Right lobe of liver (tissue), 4 donors: Measurements from ENCODE around the gene HBS1L.

ENCODE experiments used
- CTCF ChIP-seq, 4 donors: fragments of 200-600 bp in 3 of 4; fragments of 450-650 bp in 1 of 4; IDR thresholded peaks; one replicate each; pipeline versions ENCODE4 v1.5.1 to v1.8.0; 2016 to 2022; ENCODE audit warnings: antibody characterized with exemption in 4 of 4, mild to moderate bottlenecking in 2 of 4
- POLR2A ChIP-seq: fragments of 450-650 bp; IDR thresholded peaks from one replicate; pipeline ENCODE4 v1.6.1; 2017; ENCODE audit warnings: antibody characterized with exemption, mild to moderate bottlenecking
- donor health status: DM: no; HTN: no; CAD: no.
- donor health status: DM: no; HTN: no; CAD: no.
- donor health status: DM: no; HTN: yes; CAD: no.

- TF ChIP-seq CTCF (IDR thresholded peaks at IDR 0.05) (no peak), POLR2A (no peak)
These were observed 39.8 kb upstream of the HBS1L start for GRCh38 chr6:135094403-135094821.
